ENCODE measurements around the gene ZDHHC8.

The ZDHHC8 gene

GRCh38 chr22:20169253-20169822, 37.7 kb downstream of the ZDHHC8 start:
- no peak overlapping the region for H3K27ac ChIP-seq
- no peak overlapping the region for H3K4me3 ChIP-seq (ENCODE audit: low read depth, low read length)
- H3K36me3 ChIP-seq, result no peaks in the 10 kb centered on the region
- no peak for DNase-seq
- no peaks in the 10 kb centered on the region for H3K27me3 ChIP-seq (ENCODE audit: insufficient read depth, low read depth, severe bottlenecking)
- no peak for TF ChIP-seq CTCF (IDR thresholded peaks at IDR 0.05; ENCODE audit: low read depth, low read length)
- H3K9me3 ChIP-seq (ENCODE audit: severe bottlenecking), result no peaks in the 10 kb centered on the region

DNA sequence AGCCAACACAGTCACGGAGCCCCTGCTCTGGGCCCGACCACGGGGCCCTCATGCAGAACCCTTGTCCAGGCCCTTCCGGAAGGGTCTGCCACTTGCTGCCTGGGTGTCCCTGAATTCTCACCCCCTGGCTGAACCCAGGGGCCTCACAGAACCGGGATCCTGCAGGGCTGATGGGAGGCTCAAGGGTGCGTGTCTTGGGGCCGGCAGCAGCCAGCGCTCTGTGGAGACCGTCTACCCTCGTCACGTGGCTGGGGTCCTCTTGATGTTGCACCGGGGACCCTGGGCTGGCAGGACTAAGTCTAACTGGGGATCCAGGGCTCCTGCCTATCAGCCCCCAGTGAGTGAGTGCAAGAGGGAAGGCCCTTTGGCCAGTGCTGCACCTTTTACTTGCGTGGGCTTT, 38.6 kb downstream of the ZDHHC8 start:
- no peak overlapping the region for H3K27ac ChIP-seq
- H3K4me3 ChIP-seq (ENCODE audit: low read depth, low read length), result no peak overlapping the region
- no peaks in the 10 kb centered on the region for H3K27me3 ChIP-seq (ENCODE audit: insufficient read depth, low read depth, severe bottlenecking)
- no peak for DNase-seq
- no peaks in the 10 kb centered on the region for H3K36me3 ChIP-seq
- TF ChIP-seq CTCF (IDR thresholded peaks at IDR 0.05; ENCODE audit: low read depth, low read length), result no peak
- no peaks in the 10 kb centered on the region for H3K9me3 ChIP-seq (ENCODE audit: severe bottlenecking)

DNA sequence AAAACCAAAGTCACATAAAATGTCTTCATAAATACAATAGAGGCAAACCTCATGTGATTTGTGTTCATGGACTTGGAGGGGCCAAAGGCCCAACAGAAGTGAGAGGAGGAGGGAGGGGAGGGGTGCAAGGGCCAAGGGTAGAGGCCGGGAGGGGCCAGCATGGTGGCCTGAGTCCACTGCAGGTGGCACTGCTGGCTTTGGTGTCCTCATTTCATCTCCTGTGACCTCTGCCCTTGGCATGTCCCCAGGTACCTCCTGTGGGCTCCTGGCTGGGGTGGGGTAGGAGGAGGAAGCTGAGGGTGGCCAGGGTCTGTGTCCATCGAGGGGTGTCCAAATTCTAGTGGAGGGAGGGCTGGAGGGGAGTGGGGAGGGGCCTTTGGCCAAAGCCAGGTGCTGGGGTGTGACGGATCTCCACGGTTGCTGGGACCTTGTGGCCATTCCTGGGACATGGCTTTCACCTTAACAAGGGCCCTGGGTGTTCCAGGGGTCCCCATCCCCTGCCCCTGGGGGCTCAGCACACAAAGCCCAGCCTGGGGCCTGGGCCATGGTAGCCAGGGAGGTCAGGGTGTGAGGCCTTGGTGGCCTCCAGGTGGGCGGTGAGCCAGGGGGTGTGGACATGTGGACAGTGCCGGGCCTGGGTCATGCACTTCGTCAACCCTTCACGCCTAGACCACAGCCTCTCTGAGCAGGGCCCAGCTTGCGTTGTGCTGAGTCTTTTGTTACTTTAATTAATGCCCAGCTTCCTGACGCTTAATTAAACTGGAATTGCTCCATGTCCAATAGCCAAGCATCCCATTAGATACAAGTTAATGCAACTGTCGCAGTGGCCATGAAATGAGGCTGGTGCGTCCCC, 39.9 kb downstream of the ZDHHC8 start:
- Histone ChIP-seq H3K9me3 (ENCODE audit: severe bottlenecking) (no peaks in the 10 kb centered on the region), H3K27me3 (ENCODE audit: insufficient read depth, low read depth, severe bottlenecking) (no peaks in the 10 kb centered on the region), H3K27ac (no peak overlapping the region), H3K4me3 (ENCODE audit: low read depth, low read length) (no peak overlapping the region), H3K36me3 (no peaks in the 10 kb centered on the region)
- no peak for TF ChIP-seq CTCF (IDR thresholded peaks at IDR 0.05; ENCODE audit: low read depth, low read length)
- DNase-seq, result no peak

DNA sequence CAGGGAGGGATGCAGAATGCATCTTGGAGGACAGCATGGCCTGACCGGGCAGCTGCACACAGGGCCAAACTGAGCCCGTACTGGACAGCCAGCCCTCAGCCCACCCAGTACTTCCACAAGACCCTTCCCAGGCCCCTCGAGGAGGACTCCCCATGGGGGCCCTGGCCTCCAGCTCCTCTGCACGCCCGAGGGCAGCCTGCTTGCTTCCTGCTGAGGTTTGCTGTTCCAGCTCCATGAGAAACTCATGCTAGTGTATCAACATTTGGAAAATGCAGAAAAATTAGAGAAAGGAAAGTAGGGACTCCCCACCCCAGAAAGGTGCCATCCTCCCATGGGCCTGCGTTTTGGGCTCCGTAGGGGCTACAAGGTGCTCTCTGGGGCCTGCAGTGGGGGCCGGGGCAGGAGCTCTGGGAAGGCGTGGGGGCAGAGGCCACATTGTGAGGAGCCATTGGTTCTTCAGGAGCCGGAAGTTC, 40.6 kb downstream of the ZDHHC8 start:
- Histone ChIP-seq H3K4me3 (ENCODE audit: low read depth, low read length) (no peak overlapping the region), H3K36me3 (no peaks in the 10 kb centered on the region), H3K9me3 (ENCODE audit: severe bottlenecking) (no peaks in the 10 kb centered on the region), H3K27ac (no peak overlapping the region), H3K27me3 (ENCODE audit: insufficient read depth, low read depth, severe bottlenecking) (no peaks in the 10 kb centered on the region)
- no peak for DNase-seq
- no peak for TF ChIP-seq CTCF (IDR thresholded peaks at IDR 0.05; ENCODE audit: low read depth, low read length)

- peak overlapping the region; percentile 88 for H3K27ac ChIP-seq
- 0 out of 2 replicates have a peak, but pooled peaks have one; percentile 14 for TF ChIP-seq CTCF (IDR thresholded peaks at IDR 0.05; ENCODE audit: low read depth, low read length)
- H3K9me3 ChIP-seq (ENCODE audit: severe bottlenecking), result no peaks in the 10 kb centered on the region
These were observed 41.6 kb downstream of the ZDHHC8 start for GRCh38 chr22:20173246-20173645.

More at GRCh38 chr22:20173246-20173645, 41.6 kb downstream of the ZDHHC8 start:
- H3K27me3 ChIP-seq (ENCODE audit: insufficient read depth, low read depth, severe bottlenecking), result no peaks in the 10 kb centered on the region
- no peak overlapping the region for H3K4me3 ChIP-seq (ENCODE audit: low read depth, low read length)
- no peaks in the 10 kb centered on the region for H3K36me3 ChIP-seq
- no peak for DNase-seq
